ENCODE results near the gene APOD. TPM values are rescaled to one million over a fixed set of nuclear protein-coding genes. Genes with fewer than 3 reads are reported as not detected.

Gene APOD
- total RNA-seq, 6 experiments from 2014 or later, result 0.14 to 0.38 TPM; not detected in 4

- Mint-ChIP-seq H3K9me3 (no peaks in the 10 kb centered on the region), H3K36me3 (ENCODE audit: low read depth) (no peaks in the 10 kb centered on the region), H3K27me3 (ENCODE audit: insufficient read depth) (no peaks in the 10 kb centered on the region), H3K4me1 (ENCODE audit: low read depth) (peaks cover 5% of the 10 kb centered on the region; the same call in 1 of the 2 replicates), H3K4me3 (no peak overlapping the region), H3K27ac (no peak overlapping the region)
- no peak for DNase-seq
- no peak for TF ChIP-seq CTCF (IDR thresholded peaks at IDR 0.05)
Observed at GRCh38 chr3:195524171-195524896, 59.4 kb downstream of the APOD start.

- peak; percentile 97 for TF ChIP-seq CTCF (IDR thresholded peaks at IDR 0.05)
- Mint-ChIP-seq H3K27ac (no peak overlapping the region), H3K27me3 (ENCODE audit: insufficient read depth) (no peaks in the 10 kb centered on the region), H3K4me1 (ENCODE audit: low read depth) (peaks cover 5% of the 10 kb centered on the region; the same call in 1 of the 2 replicates), H3K36me3 (ENCODE audit: low read depth) (no peaks in the 10 kb centered on the region), H3K4me3 (no peak overlapping the region), H3K9me3 (no peaks in the 10 kb centered on the region)
- DNase-seq, result peak; percentile 20
Observed at GRCh38 chr3:195522254-195523023, 61.3 kb downstream of the APOD start.

Other genes starting within 250 kb of the APOD start
- gene ACAP2, start 140.9 kb downstream of the APOD start, total RNA-seq (2021; fragmentation: NEBNext Ultra II Directional; extraction: Animal tissue kit (Norgen Biotek cat#: 25700)), result 10 to 100 TPM; 37.7 to 47.1 (median 45.2) TPM
- 10 to 100 TPM; 39.7 to 44.0 (median 42.0) TPM for gene PPP1R2, start 40.6 kb downstream of the APOD start, total RNA-seq (2021; fragmentation: NEBNext Ultra II Directional; extraction: Animal tissue kit (Norgen Biotek cat#: 25700))
- under 1 TPM in 3 of 6 experiments, not detected in 3; 0.11 to 0.17 (median 0.14) TPM for gene MUC20, start 137.0 kb upstream of the APOD start, total RNA-seq (2021; fragmentation: NEBNext Ultra II Directional; extraction: Animal tissue kit (Norgen Biotek cat#: 25700))
- gene MUC4, start 228.0 kb upstream of the APOD start, total RNA-seq (2021; fragmentation: NEBNext Ultra II Directional; extraction: Animal tissue kit (Norgen Biotek cat#: 25700)), result not detected

All from HFFc6 (cell line).